ENCODE data around the gene MVB12B.

DNA sequence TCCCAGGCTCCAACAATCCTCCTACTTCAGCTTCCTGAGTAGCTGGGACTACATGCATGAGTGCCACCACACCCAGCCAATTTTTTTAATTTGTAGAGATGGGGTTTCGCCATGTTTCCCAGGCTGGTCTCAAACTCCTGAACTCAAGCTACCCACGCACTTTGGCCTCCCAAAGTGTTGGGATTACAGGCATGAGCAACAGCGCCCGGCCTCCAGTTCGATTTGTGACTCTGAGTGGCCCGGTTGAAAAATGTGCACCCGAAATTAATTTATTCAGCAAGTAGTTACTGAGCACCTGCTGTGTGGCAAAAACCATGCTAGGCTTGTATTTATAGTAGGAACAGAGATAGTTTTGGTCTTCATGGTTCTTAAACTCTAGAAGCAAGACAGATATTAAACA, 58.3 kb downstream of the MVB12B start:
- TF ChIP-seq, protein P1, sequence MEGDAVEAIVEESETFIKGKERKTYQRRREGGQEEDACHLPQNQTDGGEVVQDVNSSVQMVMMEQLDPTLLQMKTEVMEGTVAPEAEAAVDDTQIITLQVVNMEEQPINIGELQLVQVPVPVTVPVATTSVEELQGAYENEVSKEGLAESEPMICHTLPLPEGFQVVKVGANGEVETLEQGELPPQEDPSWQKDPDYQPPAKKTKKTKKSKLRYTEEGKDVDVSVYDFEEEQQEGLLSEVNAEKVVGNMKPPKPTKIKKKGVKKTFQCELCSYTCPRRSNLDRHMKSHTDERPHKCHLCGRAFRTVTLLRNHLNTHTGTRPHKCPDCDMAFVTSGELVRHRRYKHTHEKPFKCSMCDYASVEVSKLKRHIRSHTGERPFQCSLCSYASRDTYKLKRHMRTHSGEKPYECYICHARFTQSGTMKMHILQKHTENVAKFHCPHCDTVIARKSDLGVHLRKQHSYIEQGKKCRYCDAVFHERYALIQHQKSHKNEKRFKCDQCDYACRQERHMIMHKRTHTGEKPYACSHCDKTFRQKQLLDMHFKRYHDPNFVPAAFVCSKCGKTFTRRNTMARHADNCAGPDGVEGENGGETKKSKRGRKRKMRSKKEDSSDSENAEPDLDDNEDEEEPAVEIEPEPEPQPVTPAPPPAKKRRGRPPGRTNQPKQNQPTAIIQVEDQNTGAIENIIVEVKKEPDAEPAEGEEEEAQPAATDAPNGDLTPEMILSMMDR (IDR thresholded peaks at IDR 0.05) = no peak
- TF ChIP-seq ZFX (IDR thresholded peaks at IDR 0.05; ENCODE audit: borderline replicate concordance) = no peak

Data from 22Rv1 (cell line).